IgD-negative memory B cell (primary cell): ENCODE results near the gene UGT2B17. TPM values are rescaled to one million over a fixed set of nuclear protein-coding genes. Genes with fewer than 3 reads are reported as not detected.
A peak's percentile ranks its signal among the peaks of the same experiment; 100 is the strongest.
"Not testable (repeated sequence)": the region's sequence is repeated elsewhere in the genome, so short reads cannot be mapped to it uniquely, and the experiment has no call there.

Experiments
- H3K27ac Mint-ChIP-seq, 3 donors: one replicate each; pipeline ENCODE4 v1.8.0; 2020 to 2022; ENCODE audit warnings: mild to moderate bottlenecking in 3 of 3, mixed read lengths in 3 of 3, moderate library complexity in 1 of 3
- H3K27me3 Mint-ChIP-seq: one replicate; pipeline ENCODE4 v1.8.0; 2021; ENCODE audit warnings: mixed read lengths
- H3K36me3 Mint-ChIP-seq: one replicate; pipeline ENCODE4 v1.8.0; 2020; ENCODE audit warnings: mild to moderate bottlenecking, mixed read lengths
- H3K4me1 Mint-ChIP-seq, 3 donors: one replicate each; pipeline ENCODE4 v1.8.0; 2020 to 2022; ENCODE audit warnings: mixed read lengths in 3 of 3, mild to moderate bottlenecking in 1 of 3
- H3K4me3 Mint-ChIP-seq, 4 donors: one replicate each; pipeline ENCODE4 v1.8.0; 2020 to 2022; ENCODE audit warnings: mild to moderate bottlenecking in 4 of 4, mixed read lengths in 4 of 4, moderate library complexity in 3 of 4
- H3K9me3 Mint-ChIP-seq, 3 donors: one replicate each; pipeline ENCODE4 v1.8.0; 2020 to 2021; ENCODE audit warnings: mixed read lengths in 3 of 3, mild to moderate bottlenecking in 1 of 3
- polyA plus RNA-seq: library from polyadenylated mRNA; unstranded; fragments of 300-500 nt; fragmentation: Illumina TruSeq; gene quantifications from one replicate; pipeline ENCODE4 v1.2.3, GENCODE V29; 2021

Gene UGT2B17
- polyA plus RNA-seq, 1 donor from 2014 or later, result 3.6 TPM

DNA sequence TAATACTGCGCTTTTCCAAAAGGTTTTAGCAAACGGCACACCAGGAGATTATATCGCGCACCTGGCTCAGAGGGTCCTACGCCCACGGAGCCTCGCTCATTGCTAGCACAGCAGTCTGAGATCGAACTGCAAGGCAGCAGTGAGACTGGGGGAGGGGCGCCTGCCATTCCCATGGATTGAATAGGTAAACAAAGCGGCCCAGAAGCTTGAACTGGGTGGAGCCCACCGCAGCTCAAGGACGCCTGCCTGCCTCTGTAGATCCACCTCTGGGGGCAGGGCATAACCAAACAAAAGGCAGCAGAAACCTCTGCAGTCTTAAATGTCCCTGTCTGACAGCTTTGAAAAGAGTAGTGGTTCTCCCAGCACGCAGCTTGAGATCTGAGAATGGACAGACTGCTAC lies 33.4 kb downstream of the UGT2B17 start:
- H3K4me3 Mint-ChIP-seq, H3K36me3 Mint-ChIP-seq, H3K27me3 Mint-ChIP-seq: not testable (repeated sequence)

DNA sequence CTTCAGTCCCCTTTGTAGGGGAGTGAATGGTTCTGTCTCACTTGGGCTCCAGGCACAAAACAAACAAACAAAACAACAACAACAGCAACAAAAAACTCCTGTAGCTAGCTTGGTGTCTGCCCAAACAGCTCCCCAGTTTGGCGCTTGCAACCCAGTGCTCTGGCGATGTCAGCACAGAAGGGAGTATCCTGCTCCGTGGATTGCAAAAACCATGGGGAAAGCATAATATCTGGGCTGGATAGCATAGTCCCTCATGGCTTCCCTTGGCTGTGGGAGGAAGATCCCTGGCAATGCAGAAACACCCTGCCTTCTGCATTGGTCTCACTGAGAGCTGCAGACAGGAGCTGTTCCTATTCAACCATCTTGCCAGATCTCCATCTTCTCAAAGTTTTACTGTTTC lies 39.7 kb downstream of the UGT2B17 start:
- H3K36me3 Mint-ChIP-seq, result no peaks in the 10 kb centered on the region
- H3K9me3 Mint-ChIP-seq, result peaks cover 3 to 8% (median 7%) of the 10 kb centered on the region in 3 donors
- H3K4me3 Mint-ChIP-seq, result no peak overlapping the region
- H3K27me3 Mint-ChIP-seq, result no peaks in the 10 kb centered on the region
- no peaks in the 10 kb centered on the region for H3K4me1 Mint-ChIP-seq
- no peak overlapping the region for H3K27ac Mint-ChIP-seq

More for the DNA sequence above, 33.4 kb downstream of the UGT2B17 start:
- not testable (repeated sequence) for H3K4me1 Mint-ChIP-seq, H3K9me3 Mint-ChIP-seq
- H3K27ac Mint-ChIP-seq, result peak overlapping the region in 1 of 3 donors; percentile 7

DNA sequence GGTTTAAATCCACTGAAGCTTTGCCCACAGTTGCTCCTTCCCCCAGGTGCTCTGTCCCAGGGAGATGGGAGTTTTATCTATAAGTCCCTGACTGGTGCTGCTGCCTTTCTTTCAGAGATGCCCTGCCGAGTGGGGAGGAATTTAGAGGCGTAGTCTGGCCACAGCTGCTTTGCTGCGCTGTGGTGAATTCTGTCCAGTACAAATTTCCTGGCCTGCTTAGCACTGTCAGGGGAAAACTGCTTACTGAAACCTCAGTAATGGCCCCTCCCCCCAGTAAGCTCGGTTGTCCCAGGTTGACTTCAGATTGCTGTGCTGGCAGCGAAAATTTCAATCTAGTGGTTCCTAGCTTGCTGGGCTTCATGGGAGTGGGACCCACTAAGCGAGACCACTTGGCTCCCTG lies 40.1 kb downstream of the UGT2B17 start:
- Mint-ChIP-seq H3K27ac (no peak overlapping the region), H3K4me1 (no peaks in the 10 kb centered on the region), H3K4me3 (no peak overlapping the region), H3K9me3 (peaks cover 6 to 7% (median 7%) of the 10 kb centered on the region in 3 donors), H3K36me3 (no peaks in the 10 kb centered on the region), H3K27me3 (no peaks in the 10 kb centered on the region)

DNA sequence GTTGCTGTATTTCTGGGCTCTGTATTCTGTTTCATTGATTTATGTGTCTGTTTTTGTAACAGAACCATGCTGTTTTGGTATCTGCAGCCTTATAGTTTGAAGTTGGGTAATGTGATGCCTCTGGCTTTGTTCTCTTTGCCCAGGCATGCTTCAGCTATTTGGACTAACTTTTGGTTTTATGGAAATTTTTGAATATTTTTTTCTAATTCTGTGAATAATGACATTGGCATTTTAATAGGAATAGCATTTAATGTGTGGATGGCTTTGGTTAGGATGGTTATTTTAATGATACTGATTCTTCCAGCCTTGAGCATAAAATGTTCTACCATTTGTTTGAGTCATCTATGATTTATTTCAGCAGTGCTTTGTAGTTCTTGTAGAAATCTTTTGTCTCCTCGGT lies 53.9 kb downstream of the UGT2B17 start:
- H3K9me3 Mint-ChIP-seq, H3K36me3 Mint-ChIP-seq, H3K4me3 Mint-ChIP-seq, H3K4me1 Mint-ChIP-seq, H3K27me3 Mint-ChIP-seq, H3K27ac Mint-ChIP-seq: not testable (repeated sequence)

DNA sequence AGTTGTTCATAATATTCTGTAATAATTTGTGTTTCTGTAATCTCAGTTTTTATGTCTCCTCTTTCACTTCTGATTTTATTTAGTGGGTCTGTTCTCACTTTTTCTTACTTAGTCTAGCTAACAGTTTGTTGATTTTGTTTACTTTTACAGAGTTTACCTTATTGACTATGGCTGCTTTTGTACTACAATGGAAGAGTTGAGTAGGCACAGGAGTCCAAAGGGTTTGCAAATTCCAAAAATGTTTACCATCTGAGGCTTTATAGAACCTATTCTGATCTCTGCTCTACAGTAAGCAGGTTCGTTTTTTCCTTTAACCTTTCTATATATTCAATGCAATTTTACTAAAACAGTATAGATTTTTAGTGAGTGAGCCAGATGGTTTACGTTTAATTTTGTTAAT lies 55.1 kb downstream of the UGT2B17 start:
- H3K9me3 Mint-ChIP-seq, result no peaks in the 10 kb centered on the region
- no peak overlapping the region for H3K4me3 Mint-ChIP-seq
- no peaks in the 10 kb centered on the region for H3K36me3 Mint-ChIP-seq
- H3K4me1 Mint-ChIP-seq, result no peaks in the 10 kb centered on the region
- no peak overlapping the region for H3K27ac Mint-ChIP-seq
- no peaks in the 10 kb centered on the region for H3K27me3 Mint-ChIP-seq

DNA sequence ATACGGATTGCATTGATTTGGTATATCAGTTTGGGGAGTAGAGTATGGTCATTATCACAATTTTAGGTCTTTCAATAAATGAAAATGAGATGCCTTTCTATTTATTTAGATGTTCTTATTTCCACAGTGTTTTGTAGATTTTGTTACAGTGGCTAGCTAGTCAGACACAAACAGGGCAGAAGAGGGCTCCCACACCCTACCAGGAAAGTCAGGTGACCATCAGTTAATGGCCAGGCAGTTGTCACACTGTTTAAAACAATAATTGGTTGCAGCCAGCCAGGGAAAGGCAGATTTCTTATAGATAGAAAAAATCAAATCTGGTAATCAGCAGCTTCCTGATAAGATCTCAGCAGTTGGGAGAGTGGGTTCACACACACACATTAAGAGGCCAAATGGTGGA lies 57.2 kb downstream of the UGT2B17 start:
- no peaks in the 10 kb centered on the region for H3K27me3 Mint-ChIP-seq
- H3K27ac Mint-ChIP-seq, result no peak overlapping the region

DNA sequence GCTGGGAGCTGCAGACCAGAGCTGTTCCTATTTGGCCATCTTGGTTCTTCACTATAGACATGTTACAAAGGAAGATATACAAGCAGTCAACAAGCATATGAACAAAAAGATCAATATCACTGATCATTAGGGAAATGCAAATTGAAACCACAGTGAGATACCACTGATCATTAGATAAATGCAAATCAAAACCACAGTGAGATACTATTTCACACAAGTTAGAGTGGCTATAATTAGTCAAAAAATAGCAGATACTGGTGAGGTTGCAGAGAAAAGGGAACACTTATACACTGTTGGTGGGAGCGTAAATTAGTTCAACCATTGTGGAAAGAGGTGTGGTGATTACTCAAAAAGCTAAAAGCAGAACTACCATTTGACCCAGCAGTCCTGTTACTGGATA lies 70.7 kb downstream of the UGT2B17 start:
- H3K4me1 Mint-ChIP-seq, result peaks cover 4 to 11% (median 5%) of the 10 kb centered on the region in 3 donors
- H3K27me3 Mint-ChIP-seq, H3K9me3 Mint-ChIP-seq, H3K36me3 Mint-ChIP-seq, H3K27ac Mint-ChIP-seq, H3K4me3 Mint-ChIP-seq: not testable (repeated sequence)

More for the DNA sequence above, 57.2 kb downstream of the UGT2B17 start:
- Mint-ChIP-seq H3K9me3 (no peaks in the 10 kb centered on the region), H3K4me3 (no peak overlapping the region), H3K36me3 (no peaks in the 10 kb centered on the region), H3K4me1 (no peaks in the 10 kb centered on the region)

DNA sequence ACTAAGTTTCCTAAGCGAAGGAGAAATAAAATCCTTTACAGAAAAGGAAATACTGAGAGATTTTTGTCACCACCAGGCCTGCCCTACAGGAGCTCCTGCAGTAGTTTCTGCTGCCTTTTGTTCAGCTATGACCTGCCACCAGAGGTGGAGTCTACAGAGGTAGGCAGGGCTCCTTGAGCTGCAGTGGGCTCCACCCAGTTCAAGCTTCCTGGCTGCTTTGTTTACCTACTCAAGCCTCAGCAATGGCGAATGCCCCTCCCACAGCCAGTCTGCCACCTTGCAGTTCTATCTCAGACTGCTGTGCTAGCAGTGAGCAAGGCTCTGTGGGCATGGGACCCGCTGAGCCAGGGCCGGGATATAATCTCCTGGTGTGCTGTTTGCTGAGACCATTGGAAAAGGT lies 71.3 kb downstream of the UGT2B17 start:
- H3K27ac Mint-ChIP-seq, H3K36me3 Mint-ChIP-seq, H3K27me3 Mint-ChIP-seq, H3K9me3 Mint-ChIP-seq: not testable (repeated sequence)
- Mint-ChIP-seq H3K4me3 (peak overlapping the region in 1 of 4 donors; percentile 47), H3K4me1 (peaks cover 4 to 11% (median 5%) of the 10 kb centered on the region in 3 donors)

DNA sequence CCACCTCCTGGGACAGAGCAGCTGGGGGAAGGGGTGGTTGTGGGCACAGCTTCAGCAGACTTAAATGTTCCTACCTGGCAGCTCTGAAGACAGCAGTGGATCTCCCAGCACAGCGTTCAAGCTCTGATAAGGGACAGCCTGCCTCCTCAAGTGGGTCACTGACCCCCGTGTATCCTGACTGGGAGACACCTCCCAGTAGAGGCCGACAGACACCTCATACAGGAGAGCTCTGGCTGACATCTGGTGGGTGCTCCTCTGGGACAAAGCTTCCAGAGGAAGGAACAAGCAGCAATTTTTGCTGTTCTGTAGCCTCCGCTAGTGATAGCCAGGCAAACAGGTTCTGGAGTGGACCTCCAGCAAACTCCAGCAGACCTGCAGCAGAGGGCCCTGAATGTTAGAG lies 72.7 kb downstream of the UGT2B17 start:
- H3K27ac Mint-ChIP-seq, H3K9me3 Mint-ChIP-seq, H3K27me3 Mint-ChIP-seq, H3K36me3 Mint-ChIP-seq: not testable (repeated sequence)
- H3K4me3 Mint-ChIP-seq, result peak overlapping the region in 1 of 4 donors; percentile 6
- H3K4me1 Mint-ChIP-seq, result peaks cover 5 to 13% (median 6%) of the 10 kb centered on the region in 3 donors

DNA sequence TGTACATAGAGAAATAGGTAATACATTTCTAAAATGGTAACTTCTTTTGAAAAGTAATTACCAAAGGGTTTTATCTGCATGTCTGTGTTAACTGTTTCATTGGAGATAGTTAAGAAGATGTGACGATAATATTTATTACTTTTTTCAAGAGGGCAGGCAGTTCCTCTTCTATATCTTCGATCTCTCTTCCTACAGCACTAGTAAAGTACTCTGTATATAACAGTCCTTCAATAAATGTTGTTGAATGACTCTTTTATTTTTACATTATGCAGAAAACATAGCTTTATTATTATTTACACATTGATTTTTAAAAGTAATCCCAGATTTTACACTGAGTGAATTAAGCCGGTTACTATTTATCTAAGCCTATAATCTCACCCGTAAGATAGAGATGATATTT lies 77.1 kb downstream of the UGT2B17 start:
- Mint-ChIP-seq H3K27me3 (no peaks in the 10 kb centered on the region), H3K27ac (no peak overlapping the region), H3K36me3 (peaks cover under 1% of the 10 kb centered on the region), H3K9me3 (no peaks in the 10 kb centered on the region), H3K4me3 (no peak overlapping the region), H3K4me1 (peaks cover 10 to 12% (median 11%) of the 10 kb centered on the region in 3 donors)

DNA sequence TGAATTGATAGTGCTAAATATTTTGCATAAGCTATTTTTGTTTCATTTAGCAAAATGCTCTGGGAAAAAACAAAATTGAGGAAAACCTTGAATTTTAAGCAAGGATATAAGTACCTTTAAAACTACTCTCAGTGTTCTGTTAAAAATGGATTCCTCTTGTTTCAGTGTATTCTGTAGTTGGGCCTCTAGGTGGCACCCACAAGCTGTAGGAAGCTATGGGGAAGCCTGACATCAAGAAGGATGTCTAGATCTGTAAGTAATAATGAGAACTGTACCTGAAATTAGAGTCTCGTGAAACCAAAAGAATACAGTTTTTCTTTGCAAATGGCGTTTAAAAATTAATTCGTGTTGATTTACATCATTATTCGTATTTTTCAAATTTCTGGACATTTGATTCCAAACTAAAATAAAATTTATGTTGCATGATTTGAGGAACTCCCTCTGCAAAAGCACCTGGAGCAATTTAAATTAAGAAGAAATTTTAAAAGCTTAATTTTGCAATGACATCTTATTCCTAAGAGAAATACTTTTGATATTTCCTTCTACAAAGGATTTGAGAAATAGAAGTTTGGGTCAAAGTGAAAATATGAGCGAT lies 77.6 kb downstream of the UGT2B17 start:
- Mint-ChIP-seq H3K9me3 (peaks cover 0 to 2% (median 0%) of the 10 kb centered on the region in 3 donors), H3K4me3 (no peak overlapping the region), H3K36me3 (no peaks in the 10 kb centered on the region), H3K27me3 (no peaks in the 10 kb centered on the region), H3K4me1 (peaks cover 14 to 16% (median 14%) of the 10 kb centered on the region in 3 donors), H3K27ac (no peak overlapping the region)

DNA sequence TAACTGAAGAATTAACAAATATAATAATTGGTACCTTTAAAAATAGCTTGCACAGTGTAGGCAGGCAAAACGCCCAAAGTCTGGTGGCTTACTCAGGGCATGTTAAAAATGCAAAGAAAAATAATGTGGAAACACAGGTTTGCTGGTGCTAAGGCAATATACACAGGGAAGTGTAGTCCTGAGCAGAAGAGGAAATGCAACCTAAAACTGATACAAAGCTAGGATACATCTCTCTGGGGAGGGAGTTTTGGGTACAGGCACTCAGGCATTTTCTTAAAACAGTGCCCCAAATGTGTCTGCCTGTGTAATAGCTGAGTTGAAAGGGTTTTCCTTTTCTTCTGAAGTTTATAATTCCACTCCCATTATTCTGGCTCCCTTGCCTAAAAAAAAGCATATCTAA lies 81.4 kb downstream of the UGT2B17 start:
- H3K27me3 Mint-ChIP-seq, result no peaks in the 10 kb centered on the region
- no peak overlapping the region for H3K27ac Mint-ChIP-seq
- peaks cover 0 to 2% (median 0%) of the 10 kb centered on the region in 3 donors for H3K9me3 Mint-ChIP-seq
- H3K4me3 Mint-ChIP-seq, result peak overlapping the region in 2 of 4 donors; percentile 0 to 3
- no peaks in the 10 kb centered on the region for H3K36me3 Mint-ChIP-seq
- H3K4me1 Mint-ChIP-seq, result peaks cover 15 to 19% (median 16%) of the 10 kb centered on the region in 3 donors

DNA sequence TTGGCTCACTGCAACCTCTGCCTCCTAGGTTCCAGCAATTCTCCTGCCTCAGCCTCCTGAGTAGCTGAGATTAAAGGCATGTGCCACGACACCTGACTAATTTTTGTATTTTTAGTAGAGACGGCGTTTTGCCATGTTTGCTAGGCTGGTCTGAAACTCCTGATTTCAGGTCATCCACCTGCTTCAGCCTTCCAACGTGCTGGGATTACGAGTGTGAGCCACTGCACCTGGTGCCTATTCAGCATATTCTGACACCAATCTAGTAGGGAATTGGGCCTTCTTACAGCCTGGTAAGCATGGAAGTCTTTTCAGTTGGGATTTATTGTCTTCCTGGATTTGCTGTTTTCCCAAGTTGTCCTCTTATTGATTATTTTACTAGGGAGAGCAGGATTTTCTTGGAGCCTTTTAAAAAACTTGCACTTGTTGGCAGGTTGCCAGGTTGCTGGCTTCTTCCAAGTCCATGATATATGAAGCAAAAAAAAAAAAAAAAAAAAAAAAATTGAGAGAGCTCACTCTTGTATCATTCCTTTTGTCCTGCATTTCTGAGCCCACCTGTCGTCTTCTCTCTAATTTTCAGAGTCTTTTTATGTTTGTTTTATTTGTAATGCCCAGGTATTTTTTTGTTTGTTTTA lies 85.2 kb downstream of the UGT2B17 start:
- H3K27ac Mint-ChIP-seq, result no peak overlapping the region
- H3K36me3 Mint-ChIP-seq, result no peaks in the 10 kb centered on the region
- H3K9me3 Mint-ChIP-seq, result peaks cover 0 to 3% (median 2%) of the 10 kb centered on the region in 3 donors
- no peak overlapping the region for H3K4me3 Mint-ChIP-seq
- peaks cover 12 to 18% (median 13%) of the 10 kb centered on the region in 3 donors for H3K4me1 Mint-ChIP-seq
- no peaks in the 10 kb centered on the region for H3K27me3 Mint-ChIP-seq

DNA sequence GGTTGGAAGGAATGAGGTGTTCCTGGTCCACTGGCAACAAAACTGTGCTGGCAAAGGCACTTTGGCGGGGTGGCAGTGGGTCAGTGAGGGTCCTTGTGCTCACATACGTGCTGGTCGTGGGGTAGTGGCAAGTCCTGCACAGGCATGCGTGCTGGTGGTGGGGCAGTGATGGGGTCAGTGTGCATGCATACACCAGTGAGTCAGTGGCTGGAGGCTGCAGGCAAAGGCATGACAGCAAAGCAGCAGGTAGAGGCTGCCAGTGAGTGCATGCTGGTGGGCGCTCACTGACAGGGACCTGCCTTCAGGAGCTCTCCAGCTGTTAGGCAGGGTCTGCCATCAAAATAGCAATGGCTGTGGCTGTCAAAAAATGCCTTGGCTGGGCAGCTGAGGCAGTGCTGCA lies 86.8 kb downstream of the UGT2B17 start:
- Mint-ChIP-seq H3K4me1 (peaks cover 6 to 11% (median 7%) of the 10 kb centered on the region in 3 donors), H3K27ac (no peak overlapping the region), H3K36me3 (no peaks in the 10 kb centered on the region), H3K9me3 (peaks cover 0 to 3% (median 2%) of the 10 kb centered on the region in 3 donors), H3K27me3 (no peaks in the 10 kb centered on the region), H3K4me3 (no peak overlapping the region)
